Kasumi-1 (cell line): ENCODE measurements around the gene AP2A2.
A peak's percentile ranks its signal among the peaks of the same experiment; 100 is the strongest.

Experiments
- DNase-seq, 2 experiments: peaks; one replicate each; lab custom pipeline; 2025; lab: John Stamatoyannopoulos, UW

Gene AP2A2

DNA sequence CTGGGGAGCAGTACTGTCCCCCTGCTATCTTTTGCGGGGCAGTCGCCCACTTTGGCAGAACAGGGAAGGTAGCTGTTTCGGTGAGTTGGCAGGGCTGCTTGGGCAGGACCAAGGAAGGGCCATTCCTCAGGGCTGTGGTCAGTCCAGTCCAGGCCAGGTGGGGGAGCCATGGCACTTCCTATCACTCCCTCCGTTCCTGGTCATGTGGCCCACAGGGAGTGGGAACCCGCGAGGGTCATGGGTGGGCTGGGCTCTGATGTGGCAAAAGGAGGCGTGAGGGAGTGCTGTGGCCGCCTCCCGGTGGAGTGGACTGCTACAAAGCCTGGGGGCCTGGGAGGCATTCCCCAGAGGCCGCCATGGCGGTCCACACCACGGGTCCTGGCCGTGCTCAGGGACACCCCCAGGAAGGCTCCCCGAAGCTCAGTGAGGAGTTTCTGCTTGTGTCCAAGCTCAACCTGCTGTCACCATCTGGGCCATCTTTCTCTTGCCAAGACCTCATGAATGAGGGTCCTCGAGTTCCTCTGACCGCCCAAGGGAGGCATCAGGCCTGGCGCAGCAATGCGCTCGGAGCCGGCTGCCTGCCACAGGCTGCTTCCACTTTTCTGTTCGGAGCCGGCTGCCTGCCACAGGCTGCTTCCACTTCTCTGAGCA is 27.0 kb upstream of the AP2A2 start:
- DNase-seq = no peak

DNA sequence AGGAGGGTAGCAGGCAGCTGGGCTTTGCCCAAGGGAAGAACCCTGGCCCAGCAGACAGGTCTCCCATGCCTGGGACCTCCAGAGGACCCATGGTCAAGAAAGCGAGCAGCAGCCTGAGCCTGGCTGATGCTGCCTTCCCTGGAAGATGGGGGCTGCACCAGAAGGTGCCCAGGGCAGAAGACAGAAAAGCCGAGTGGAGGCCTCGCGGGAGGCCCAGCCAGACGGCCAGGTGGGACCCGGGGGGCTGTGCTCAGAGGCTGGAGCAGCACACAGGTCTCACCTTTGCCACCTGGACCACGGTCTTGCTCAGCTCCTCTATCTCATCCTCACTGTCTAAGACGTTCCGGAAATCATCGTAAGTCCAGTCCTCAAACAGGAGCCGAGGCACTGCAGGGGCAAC is 25.9 kb upstream of the AP2A2 start:
- no peak for DNase-seq

DNA sequence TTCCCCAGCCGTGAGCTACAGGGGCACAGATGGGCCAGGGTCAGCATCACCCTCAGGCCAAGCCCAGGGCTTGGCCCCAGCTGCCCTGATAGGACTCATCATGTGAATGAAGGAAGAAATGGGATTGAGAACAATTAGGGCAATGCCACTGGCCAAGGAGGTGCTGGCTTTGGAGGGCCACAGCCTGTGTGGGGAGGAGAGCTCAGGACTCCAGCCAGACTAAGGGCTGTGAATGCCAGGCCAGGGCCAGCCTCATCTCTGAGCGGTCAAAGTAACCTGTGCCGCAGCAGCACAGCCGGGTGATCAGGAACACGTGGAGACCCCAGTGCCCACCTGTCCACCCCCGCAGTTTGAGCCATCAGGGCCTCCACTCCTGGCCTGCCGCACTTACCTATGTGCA is 25.1 kb upstream of the AP2A2 start:
- no peak for DNase-seq

DNA sequence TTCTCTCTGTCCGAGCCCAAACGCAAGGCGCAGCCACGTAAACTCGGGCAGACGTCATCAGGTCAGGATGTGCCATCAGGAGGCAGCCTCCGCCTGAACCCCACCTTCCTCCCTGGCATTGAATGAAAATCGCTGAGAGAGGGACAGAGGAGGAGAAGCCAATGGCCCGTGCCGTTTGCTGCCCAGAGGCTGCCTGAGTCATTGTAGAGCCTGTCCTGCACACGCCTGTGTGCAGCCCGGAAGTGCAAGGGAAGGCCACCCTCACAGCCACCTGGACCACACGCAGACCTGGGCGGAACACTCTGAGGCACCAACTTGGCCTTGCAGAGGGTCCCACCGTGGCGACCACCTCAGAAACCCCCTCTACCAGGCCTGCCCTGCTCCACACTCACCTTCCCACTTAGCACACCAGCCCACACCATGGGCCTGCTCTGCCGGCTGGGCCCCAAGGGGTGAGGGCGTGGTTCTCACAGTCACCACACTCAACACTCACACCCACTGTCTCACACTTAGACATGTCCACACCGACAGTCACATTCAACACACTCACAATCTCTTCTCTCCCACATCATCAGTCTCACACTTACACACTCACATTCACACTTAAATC is 24.1 kb upstream of the AP2A2 start:
- no peak for DNase-seq

DNA sequence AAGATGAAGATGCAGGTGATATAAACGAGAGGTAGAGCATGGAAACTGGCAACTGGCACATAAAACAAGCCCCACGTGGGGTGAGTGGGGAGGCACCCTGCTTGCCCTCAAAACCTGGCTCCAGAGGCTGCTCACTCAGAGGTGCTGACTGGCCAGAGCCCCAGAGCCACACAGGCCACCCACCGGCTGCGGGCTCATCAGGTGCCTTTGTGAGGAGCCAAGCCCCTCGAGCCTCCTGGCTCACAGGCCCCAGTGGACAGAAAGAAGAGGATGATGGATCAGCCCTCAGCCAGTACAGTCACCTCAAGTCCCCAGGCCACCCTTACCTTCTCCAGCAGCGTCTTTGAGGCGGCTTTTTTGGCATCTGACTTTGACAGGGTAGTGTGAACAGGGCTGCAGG is 21.3 kb upstream of the AP2A2 start:
- DNase-seq = no peak

DNA sequence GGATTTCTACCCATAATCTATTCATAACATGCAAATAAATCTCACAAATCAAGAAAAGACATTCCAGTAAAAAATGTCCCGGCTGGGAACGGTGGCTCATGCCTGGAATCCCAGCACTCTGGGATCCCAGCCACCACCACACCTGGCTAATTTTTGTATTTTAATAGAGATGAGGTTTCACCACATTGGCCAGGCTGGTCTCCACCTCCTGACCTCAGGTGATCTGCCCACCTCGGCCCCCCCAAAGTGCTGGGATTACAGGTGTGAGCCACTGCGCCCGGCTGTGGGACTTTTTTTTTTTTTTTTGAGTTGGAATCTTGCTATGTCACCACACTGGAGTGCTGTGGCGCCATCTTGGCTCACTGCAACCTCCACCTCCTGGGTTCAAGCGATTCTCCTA is 19.7 kb upstream of the AP2A2 start:
- DNase-seq = no peak

DNA sequence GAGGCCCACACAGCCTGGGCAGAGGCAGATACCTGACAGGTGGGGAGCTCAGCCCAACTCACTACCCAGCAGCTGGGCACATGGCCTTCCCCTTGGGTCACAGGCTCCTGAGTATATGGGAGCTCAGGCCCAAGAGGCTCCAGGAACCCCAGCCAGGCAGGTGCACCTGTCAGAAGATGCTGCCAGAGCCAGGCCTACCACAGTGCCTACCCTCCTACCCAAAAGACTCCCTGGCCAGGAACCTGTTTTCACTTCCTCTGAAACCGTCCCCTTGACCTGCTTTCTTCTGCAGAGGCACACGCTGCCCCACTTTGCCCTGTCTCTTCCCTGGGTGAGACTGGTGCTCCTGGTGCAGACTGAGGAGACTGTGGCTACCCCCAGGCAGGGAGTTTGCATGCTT is 18.0 kb upstream of the AP2A2 start:
- no peak for DNase-seq

DNA sequence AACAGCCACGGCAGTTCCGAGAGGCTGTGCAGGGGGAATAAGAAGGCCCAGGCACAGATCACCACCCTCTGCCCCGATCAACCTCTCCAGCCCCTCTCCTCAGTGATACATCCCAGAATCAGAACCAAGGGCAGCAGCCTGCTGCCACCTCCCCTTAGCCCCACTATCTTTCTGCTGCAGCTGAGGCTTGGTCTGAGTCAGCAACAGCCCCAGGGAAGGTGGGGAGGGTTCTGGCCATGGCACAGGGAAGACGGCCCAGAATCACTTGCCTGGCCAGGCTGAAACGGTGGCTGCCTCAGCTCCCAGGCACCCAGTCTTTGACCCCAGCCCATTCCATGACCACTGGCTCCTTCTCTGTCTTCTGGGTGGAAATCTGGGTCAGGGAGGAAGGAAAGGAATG is 17.4 kb upstream of the AP2A2 start:
- no peak for DNase-seq

DNA sequence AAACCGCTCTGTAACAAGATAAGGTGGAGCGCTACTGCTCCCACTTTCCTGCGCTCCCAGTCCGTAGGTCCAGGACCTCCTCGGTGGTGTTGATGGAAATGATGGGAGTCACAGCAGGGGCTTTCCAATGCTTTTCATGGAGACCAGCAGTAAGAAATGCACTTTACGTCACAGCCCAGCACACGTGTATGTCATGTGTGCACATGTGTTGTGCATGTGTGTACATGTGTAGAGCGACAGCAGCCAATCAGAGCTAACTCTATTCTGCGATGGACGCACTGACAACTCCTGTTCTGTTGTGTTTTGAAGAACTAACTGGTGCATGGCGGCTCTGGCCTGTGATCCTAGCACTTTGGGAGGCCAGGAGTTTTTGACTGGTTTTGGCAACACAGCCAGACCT is 16.3 kb upstream of the AP2A2 start:
- DNase-seq = no peak

DNA sequence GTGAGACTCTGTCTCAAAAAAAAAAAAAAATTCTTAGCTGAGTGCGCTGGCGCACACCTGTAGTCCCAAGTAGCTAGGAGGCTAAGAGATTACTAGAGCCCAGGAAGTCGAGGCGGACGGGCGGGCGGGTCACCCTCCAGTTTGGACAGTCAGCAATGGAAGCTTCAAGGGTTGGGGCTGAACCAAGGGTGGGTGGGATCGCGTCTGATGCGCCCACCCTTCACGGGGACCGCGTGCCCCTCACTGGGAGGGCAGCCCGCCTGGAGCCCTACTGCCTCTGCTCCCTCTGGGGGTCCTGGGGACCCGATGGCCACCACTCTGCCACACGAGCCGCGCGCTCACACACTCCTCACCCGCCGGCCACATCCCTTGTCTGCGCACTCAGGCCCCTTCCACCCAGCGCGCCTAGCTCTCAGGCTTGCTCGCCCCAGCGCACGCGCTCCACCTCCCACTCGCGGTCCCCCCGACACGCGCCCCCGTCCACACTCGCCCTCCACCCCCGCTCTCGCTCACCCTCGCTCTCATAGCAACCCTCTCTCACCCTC is 15.6 kb upstream of the AP2A2 start:
- peak; percentile 77 for DNase-seq

DNA sequence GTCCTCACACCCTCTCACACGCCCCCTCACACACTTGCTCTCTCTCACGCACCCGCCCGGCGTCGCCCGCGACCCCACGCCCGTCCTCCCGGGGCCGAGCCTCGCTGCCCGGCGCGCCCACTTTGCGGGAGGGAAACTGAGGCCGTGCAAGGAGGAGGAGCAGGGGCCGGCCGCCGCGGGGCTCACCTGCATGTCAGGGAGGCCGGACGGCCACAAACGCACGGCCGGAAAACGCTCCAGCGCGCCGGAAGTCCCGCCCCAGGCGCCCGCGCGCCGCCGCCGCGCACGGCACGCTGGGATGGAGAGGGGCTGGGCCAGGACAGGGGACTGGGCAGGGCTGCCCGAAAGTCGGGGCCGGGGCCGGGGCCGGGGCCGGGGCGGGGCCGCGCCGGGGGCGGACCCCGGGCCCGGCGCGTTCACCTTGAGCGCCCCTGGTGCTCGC is 15.1 kb upstream of the AP2A2 start, which contains the start of gene CHID1:
Gene CHID1, minus strand, starts transcription at position 222 of the 442 bp plus-strand sequence. CDS start 5,994 bp downstream, outside the sequence.
- peak; percentile 83 to 86 for DNase-seq

DNA sequence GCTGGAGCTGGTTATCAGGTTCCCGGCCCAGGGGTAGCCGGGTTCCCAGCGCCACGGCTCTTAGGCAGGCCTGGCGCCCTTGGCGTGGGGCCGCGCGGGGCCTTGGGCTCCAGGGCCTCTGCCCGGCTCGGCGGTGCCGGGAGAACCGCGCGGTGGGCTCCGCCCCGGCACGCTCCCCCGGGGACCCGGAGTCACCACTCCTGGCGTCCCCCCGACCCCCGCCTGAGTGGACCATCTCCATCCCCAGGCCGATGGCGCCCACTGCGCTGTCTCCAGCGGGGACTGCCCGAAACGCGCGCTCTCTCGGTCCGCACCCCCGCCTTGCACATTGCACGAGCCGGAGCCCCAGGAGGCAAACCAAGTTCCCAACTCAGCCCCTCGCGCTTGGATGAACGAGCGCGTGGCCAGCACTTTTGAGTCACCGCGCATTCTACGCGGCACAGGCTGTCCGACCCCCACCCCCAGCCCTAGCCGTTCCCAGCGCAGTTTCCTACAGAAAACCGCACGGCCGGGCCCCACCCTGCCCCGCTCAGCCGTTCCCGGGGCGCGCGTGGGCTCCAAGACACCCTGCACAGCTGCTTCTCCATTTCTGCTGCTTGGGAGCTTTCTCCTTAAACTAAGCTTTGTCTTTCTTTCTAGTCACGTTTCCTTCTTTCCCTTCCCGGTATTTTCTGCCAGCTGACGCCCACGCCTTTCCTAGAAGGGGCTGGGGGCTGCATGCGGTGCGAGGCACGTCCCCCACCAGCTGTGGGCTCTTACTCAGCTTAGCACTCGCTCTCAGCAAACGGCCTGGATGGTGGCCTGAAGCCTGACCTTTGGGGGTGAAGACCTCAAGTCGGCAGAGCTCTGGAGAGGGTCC is 14.4 kb upstream of the AP2A2 start:
- DNase-seq = peak; percentile 47 to 50

DNA sequence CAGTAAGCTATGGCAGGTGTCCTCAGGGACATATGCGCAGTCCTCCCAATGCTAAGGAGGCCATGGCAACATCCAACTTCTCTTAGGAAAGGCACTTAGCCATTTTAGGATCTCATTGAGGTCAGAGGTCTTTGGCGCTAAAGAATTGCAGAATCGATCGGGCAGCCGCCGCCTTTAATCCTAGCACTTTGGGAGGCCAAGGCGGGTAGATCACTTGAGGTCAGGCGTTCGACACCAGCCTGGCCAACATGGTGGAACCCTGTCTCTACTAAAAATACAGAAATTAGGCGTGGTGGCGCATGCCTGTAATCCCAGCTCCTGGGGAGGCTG is 13.8 kb upstream of the AP2A2 start:
- no peak for DNase-seq

DNA sequence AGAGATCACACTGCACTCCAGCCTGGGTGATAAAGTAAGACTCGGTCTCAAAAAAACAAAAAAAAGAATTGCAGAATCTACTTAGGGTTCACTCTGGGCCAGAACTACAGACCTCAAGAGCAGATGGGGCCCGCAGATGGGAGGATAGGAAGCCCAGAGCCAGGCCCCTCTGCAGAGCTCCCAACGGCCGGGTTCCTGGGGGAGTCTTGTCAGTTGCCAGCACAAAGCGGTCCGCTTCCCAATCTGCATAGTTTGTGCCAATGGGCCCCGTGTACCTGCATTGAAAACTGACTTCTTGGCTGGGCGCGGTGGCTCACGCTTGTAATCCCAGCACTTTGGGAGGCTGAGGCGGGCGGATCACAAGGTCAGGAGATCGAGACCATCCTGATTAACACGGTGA is 13.4 kb upstream of the AP2A2 start:
- DNase-seq = no peak

DNA sequence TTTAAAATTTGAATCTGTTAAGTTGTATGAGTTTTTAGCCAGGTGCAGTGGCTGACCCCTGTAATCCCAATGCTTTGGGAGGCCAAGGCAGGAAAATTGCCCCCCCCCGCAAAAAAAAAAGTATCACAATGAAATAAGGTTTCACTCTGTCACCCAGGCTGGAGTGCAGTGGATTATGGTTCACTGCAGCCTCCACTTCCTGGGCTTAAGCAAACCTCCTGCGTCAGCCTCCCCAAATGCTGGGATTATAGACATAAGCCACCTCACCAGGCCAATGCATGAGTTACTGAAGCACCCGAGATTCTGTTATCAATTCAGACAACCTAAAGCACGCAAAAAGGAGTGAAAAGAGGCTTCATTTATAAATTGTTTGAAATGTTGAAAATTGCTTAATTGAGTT is 12.6 kb upstream of the AP2A2 start:
- no peak for DNase-seq

DNA sequence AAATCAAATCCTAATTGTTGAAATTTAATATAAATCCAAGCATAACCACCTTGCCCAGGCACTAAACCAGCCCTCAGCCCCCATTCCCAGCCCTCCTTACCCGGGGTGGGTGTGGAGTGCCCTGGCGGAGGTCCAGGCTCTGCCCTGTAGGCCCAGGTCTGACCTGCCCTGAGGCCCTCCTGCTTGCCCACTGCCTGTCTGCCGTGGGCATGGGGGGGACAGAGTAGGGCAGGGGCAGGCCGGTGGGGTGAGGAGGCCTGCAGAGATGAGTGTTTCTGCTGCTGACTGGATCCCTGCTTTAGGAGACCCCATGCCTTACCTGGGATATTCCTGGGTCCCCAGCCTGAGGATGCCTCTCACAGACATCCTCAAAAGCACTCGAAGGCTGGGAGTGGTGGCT is 11.5 kb upstream of the AP2A2 start:
- DNase-seq = no peak

DNA sequence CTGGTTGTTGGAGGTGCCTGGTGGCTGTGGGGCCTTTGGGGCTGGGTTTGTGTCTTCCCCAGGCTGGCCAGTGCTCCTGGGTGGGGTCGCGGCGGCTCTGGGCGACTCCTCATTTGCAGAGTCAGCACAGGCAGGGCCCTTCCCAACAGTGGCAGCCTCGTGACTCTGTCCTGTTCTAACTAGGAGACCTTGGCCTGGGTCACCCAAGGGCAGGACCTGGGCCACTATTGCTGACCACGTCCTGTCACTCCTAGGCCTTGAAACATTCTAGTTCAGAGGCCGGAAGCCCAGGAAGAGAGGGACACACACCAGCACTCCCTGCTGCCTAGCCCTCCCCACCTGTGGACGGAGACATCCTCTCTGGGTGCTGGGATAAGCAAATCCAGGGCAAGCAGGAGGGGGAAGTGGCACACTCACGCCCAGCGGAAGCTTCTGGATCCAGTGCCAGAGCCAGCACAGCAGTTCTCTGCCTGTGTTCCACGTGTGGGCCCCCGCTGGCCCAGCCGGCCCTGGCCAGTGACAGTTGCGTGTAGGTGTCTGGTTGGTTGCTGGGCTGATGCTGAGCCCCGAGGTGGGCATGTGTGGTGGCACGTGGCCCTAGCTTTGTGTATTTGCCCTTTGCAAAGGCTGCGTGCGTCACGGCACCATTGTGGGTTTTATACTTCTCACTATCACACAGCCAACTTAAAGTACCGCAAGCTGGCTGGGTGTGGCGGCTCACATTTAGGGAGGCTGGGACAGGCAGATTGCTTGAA is 10.7 kb upstream of the AP2A2 start:
- no peak for DNase-seq

DNA sequence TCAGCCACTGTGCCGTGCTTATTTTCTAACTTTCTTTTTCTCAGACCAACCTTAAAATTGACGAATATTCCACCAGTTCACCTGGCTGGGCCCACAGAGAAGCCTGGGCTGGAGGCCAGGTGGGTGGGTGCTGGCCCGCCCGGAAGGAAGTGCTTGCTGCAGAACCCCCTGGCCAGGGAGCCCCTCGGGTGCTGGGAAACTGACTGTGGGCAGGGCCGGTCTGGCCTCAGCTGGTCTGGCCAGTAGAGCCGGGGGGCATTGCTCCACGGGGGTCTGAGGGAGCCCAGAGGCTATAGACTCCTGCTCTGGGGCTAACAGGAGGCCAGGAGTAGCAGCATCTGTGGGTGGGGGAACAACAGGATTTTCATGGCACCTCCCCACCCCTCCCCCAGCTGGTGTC is 8.2 kb upstream of the AP2A2 start:
- DNase-seq = no peak

DNA sequence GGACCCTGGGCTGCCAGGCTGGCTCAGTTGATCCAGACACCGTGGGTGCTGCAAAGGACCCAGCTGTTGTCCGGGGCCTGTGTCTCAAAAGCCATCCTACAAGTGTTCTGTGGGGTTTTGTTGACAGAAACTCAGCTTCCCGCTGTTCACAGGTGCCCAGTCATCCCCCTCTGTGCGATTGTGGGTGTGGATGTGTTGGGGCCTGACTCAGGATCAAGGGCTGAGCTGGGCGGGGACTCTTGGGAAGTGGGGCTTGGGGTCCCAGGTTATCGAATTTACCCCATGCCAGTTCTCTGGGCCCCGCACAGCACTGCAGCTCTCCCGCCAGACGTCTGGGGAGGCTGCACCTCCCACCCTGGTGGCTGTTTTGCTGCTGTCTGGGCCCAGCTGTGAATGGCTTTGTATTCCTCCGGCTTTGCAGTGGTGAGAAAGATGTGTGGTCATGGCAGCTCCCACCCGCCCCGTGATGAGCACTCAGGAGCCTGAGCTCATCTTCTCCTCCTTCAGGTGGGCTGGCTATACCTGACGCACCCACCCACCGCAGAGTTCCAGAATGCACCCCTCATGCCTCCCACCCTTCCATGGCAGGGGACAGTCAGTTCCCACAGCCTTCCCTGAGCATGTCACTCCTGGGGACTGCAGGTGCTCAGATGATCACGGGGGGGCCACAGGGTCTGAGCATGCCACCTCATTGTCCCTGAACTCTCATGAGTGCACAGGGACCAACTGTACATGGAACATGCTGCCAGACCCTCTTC is 3.6 kb upstream of the AP2A2 start:
- DNase-seq = no peak

DNA sequence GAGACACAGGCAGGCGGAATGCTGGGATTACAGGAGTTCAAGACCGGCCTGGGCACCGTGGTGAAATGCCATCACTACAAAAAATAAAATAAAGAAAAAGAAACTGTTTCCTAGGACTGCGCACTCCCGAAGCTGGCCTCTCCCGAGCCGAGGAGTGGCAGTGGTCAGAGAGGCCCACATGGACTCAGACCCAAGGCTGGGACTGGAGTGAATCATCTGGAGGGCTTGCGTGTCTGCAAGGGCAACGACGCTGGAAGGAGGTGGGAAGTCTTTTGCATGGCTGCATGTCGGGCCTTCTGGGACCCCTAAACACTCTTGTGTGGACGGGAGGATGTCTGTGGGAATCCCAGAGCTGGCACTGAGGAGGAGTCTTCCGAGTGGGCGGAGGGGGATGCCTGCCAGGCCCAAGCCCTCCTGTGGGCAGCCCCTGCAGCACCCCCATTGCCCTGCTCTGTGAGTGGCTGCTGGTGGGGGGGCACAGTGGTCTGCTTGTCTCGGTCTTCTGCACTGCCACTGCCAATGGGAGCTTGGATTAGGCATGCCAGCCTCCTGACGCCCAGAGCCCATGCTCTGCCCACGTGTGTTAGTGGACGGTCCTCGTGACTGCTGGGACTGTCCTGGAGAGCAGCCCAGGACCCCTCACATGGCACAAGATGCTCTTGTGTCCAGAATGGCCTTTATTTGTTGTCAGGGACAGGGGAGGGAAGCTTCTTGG is 1.8 kb upstream of the AP2A2 start:
- no peak for DNase-seq
